MV-4-11 (cell line): Measurements from ENCODE around the gene BTF3.

ENCODE experiments used
- DNase-seq: peaks from one replicate; lab custom pipeline; 2025; lab: John Stamatoyannopoulos, UW

Gene BTF3

GRCh38 chr5:73525606-73526203 lies 27.5 kb downstream of the BTF3 start:
- no peak for DNase-seq

GRCh38 chr5:73528248-73528647 lies 30.0 kb downstream of the BTF3 start:
- DNase-seq, result peak; percentile 20

- DNase-seq, result no peak
Measured at GRCh38 chr5:73529081-73529480, 30.8 kb downstream of the BTF3 start.

- no peak for DNase-seq
Measured at GRCh38 chr5:73531356-73531755, 33.1 kb downstream of the BTF3 start.

- DNase-seq, result no peak
Measured at GRCh38 chr5:73532195-73532594, 34.0 kb downstream of the BTF3 start.

GRCh38 chr5:73534011-73534644 lies 35.9 kb downstream of the BTF3 start:
- DNase-seq, result no peak

GRCh38 chr5:73534971-73535370 lies 36.7 kb downstream of the BTF3 start:
- DNase-seq, result no peak

GRCh38 chr5:73539730-73540129 lies 41.5 kb downstream of the BTF3 start:
- DNase-seq, result no peak

GRCh38 chr5:73540192-73540591 lies 42.0 kb downstream of the BTF3 start:
- no peak for DNase-seq

GRCh38 chr5:73542020-73542419 lies 43.8 kb downstream of the BTF3 start:
- no peak for DNase-seq

GRCh38 chr5:73544429-73545402 lies 46.5 kb downstream of the BTF3 start:
- no peak for DNase-seq

- DNase-seq, result no peak
Measured at GRCh38 chr5:73545403-73545779, 47.1 kb downstream of the BTF3 start.

- no peak for DNase-seq
Measured at GRCh38 chr5:73550016-73550415, 51.8 kb downstream of the BTF3 start.

- DNase-seq, result no peak
Measured at GRCh38 chr5:73552642-73553041, 54.4 kb downstream of the BTF3 start.
